HL-60 (cell line): ENCODE data around the gene ZFY.

ENCODE experiments used
- DNase-seq, 2 experiments: peaks; one replicate each; pipeline ENCODE4 v3.0.0-alpha.2; 2010 to 2020; ENCODE audit warnings: low read depth in 1 of 2, low spot score in 1 of 2
- H3K27ac ChIP-seq: fragments of 250-450 bp; sonication (Bioruptor Pico); replicated peaks from 2 replicates; pipeline ENCODE4 v1.5.1; 2020; ENCODE audit warnings: mild to moderate bottlenecking, moderate library complexity
- H3K27me3 ChIP-seq: fragments of 250-450 bp; sonication (Bioruptor Pico); 2 replicates; pipeline ENCODE4 v1.5.1; 2021; ENCODE audit warnings: mild to moderate bottlenecking, moderate library complexity; ENCODE audit not compliant: insufficient read depth, poor library complexity, severe bottlenecking
- H3K4me3 ChIP-seq: replicated peaks from 2 replicates; pipeline ENCODE4 v1.5.1; 2011; ENCODE audit warnings: mild to moderate bottlenecking, control low read depth, low read length; ENCODE audit not compliant: insufficient read depth
- CTCF ChIP-seq: IDR thresholded peaks from one replicate; pipeline ENCODE4 v1.5.1; 2011; ENCODE audit warnings: low read length, control low read depth, inconsistent platforms; ENCODE audit not compliant: insufficient read depth
- GABPA ChIP-seq: IDR thresholded peaks from 2 replicates; pipeline ENCODE4 v1.6.1; 2012; ENCODE audit warnings: low read depth
- POLR2AphosphoS5 ChIP-seq: IDR thresholded peaks from 2 replicates; pipeline ENCODE4 v1.6.1; 2012; ENCODE audit warnings: low read depth
- SPI1 ChIP-seq: IDR thresholded peaks from 2 replicates; pipeline ENCODE4 v1.6.1; 2012; ENCODE audit warnings: low read depth, mild to moderate bottlenecking, borderline replicate concordance
- TF ChIP-seq, protein P1 (sequence below): IDR thresholded peaks from 2 replicates; pipeline ENCODE4 v1.6.1; 2012; ENCODE audit warnings: low read depth; ENCODE audit not compliant: insufficient replicate concordance

ZFY gene

GRCh38 chrY:3023606-3024005 lies 88.4 kb downstream of the ZFY start:
- TF ChIP-seq CTCF = no peak
- no peak overlapping the region for H3K4me3 ChIP-seq
- DNase-seq = no peak
- no peak overlapping the region for H3K27ac ChIP-seq
- no peaks in the 10 kb centered on the region for H3K27me3 ChIP-seq

DNA sequence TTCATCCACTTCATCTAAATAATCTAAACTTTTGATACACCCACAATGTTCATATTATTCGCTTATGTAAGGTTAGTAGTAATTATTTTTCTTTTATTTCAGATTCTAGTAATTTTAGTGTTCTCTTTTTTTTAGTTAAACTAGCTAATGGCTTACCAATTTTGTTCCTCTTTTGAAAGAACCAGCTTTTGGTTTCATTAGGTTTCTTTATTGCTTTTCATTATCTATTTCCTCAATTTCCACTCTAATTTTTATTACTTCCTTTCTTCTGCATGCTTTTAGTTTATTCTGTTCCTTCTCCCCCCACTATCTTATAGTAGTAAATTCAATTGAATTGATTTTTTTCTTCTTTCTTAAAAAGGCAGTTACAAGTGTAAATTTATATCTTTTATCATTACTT lies 90.2 kb downstream of the ZFY start:
- Histone ChIP-seq H3K4me3 (no peak overlapping the region), H3K27ac (no peak overlapping the region), H3K27me3 (no peaks in the 10 kb centered on the region)
- TF ChIP-seq POLR2AphosphoS5 = no peak
- TF ChIP-seq GABPA = no peak
- TF ChIP-seq CTCF = no peak
- TF ChIP-seq, protein P1, sequence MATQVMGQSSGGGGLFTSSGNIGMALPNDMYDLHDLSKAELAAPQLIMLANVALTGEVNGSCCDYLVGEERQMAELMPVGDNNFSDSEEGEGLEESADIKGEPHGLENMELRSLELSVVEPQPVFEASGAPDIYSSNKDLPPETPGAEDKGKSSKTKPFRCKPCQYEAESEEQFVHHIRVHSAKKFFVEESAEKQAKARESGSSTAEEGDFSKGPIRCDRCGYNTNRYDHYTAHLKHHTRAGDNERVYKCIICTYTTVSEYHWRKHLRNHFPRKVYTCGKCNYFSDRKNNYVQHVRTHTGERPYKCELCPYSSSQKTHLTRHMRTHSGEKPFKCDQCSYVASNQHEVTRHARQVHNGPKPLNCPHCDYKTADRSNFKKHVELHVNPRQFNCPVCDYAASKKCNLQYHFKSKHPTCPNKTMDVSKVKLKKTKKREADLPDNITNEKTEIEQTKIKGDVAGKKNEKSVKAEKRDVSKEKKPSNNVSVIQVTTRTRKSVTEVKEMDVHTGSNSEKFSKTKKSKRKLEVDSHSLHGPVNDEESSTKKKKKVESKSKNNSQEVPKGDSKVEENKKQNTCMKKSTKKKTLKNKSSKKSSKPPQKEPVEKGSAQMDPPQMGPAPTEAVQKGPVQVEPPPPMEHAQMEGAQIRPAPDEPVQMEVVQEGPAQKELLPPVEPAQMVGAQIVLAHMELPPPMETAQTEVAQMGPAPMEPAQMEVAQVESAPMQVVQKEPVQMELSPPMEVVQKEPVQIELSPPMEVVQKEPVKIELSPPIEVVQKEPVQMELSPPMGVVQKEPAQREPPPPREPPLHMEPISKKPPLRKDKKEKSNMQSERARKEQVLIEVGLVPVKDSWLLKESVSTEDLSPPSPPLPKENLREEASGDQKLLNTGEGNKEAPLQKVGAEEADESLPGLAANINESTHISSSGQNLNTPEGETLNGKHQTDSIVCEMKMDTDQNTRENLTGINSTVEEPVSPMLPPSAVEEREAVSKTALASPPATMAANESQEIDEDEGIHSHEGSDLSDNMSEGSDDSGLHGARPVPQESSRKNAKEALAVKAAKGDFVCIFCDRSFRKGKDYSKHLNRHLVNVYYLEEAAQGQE = no peak
- TF ChIP-seq SPI1 = no peak
- DNase-seq = no peak
